Astrocyte of the spinal cord (primary cell): ENCODE results near the gene CCBE1.

Source experiments
- DNase-seq: peaks from one replicate; pipeline ENCODE4 v3.0.0; 2011; ENCODE audit warnings: low read depth, low spot score
- H3K4me3 ChIP-seq: 2 replicates; pipeline ENCODE4 v1.5.1; 2011; ENCODE audit warnings: low read depth, mild to moderate bottlenecking, low read length, moderate library complexity
- in situ Hi-C: cut with HindIII; loops from 2 replicates; pipeline ENCODE4 v1.10.0; 2017; ENCODE audit warnings: low sequenced_read_pairs
- TF ChIP-seq, protein P1 (sequence below): IDR thresholded peaks from 2 replicates; pipeline ENCODE4 v1.5.1; 2012; ENCODE audit warnings: low read depth, mild to moderate bottlenecking, low read length, inconsistent platforms

The CCBE1 gene

DNA sequence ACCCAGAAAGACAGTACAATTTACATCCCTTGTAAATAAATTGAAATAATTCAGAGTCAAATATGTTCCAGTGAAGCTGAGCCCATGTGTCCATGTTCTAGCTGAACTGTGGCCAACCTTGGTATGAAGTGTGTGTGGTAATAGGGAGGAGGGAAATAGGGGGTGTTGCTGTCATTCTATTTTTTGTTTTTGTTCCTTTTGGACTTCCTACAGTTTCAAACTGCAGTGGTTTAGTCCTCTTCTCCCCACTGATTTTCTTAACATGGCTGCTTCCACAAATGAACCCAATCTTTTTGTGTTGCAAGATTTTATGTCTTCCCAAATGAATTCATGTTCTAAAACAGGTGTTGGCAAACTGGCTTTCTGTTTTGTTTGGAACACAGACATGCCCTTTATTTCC is 156.9 kb downstream of the CCBE1 start:
- TF ChIP-seq, protein P1, sequence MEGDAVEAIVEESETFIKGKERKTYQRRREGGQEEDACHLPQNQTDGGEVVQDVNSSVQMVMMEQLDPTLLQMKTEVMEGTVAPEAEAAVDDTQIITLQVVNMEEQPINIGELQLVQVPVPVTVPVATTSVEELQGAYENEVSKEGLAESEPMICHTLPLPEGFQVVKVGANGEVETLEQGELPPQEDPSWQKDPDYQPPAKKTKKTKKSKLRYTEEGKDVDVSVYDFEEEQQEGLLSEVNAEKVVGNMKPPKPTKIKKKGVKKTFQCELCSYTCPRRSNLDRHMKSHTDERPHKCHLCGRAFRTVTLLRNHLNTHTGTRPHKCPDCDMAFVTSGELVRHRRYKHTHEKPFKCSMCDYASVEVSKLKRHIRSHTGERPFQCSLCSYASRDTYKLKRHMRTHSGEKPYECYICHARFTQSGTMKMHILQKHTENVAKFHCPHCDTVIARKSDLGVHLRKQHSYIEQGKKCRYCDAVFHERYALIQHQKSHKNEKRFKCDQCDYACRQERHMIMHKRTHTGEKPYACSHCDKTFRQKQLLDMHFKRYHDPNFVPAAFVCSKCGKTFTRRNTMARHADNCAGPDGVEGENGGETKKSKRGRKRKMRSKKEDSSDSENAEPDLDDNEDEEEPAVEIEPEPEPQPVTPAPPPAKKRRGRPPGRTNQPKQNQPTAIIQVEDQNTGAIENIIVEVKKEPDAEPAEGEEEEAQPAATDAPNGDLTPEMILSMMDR = no peak
- H3K4me3 ChIP-seq = no peak overlapping the region
- in situ Hi-C loops = no loop called here
- DNase-seq = no peak

DNA sequence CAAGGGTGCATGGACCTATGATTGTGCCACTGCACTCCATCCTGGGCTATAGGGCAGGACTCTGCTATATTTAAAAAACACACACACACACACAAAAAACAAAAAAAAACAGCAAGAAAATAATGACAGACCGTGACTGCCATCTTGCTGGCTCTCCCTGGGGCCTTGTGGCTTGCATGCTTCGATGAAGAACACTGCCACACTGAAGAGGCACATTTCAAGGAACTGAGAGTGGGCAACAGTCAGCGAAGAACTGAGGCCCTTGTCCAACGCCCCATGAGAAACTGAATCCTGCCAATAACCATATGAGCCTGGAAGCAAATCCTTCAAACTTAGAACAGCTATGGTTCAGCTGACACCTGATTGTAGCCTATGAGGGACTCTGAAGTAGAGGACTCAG is 158.1 kb downstream of the CCBE1 start:
- TF ChIP-seq, protein P1 = no peak
- in situ Hi-C loops = no loop called here
- no peak overlapping the region for H3K4me3 ChIP-seq
- DNase-seq = no peak

DNA sequence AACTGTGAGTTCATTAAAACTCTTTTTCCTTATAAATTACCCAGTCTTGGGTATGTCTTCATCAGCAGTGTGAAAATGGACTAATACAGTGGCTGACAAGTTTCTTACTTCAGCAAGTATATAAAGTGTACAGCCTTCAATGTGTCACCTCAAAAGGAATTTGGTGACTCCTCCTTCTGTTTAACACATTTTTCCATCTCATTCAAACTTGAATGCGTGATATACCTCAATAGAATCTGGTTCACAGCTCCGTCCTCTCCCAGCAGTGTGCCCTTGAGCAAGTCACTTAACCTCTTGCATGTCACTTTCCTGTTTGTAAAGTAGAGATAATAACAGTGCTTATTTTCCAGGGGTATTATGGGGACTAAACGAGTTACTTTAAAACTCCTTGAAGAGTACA is 159.6 kb downstream of the CCBE1 start:
- in situ Hi-C loops = no loop called here
- TF ChIP-seq, protein P1 = no peak
- no peak overlapping the region for H3K4me3 ChIP-seq
- DNase-seq = no peak

DNA sequence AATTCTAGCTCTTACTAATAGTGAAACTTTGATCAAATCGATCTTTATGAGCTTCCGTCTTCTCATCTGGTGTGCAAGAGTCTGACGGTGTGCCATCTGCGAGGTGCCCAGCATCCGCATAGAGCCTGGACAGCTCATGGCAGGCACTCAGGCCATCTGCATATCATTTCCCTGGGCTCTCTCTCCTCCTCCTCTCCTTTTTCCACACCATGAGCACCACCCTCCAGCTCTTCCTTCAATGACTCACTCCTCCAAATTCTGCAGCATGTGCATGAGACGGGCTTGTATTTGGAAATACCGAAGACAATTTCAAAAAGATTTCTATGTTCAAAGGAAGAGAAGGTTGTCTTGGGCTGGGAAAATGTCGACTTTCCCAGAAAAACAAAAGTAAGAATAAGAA is 161.1 kb downstream of the CCBE1 start:
- no peak for DNase-seq

DNA sequence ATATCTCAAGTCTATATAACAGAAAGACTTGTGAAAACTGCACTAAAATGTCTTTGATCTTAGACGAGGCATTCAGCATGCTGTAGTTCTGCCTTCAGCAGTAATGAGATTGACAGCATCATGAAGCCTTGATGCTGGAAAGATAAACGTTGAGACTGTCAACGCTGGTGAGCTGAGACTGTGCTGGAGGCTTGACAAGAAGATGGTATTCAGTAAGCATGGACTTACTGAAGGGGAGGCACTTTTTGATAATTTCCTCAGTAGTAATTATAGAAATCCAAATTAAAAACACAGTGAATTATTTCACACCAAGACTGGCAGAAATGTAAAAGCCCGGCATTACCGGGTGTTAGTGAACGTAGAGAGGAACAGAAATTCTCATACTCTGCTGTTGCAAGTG is 162.2 kb downstream of the CCBE1 start:
- TF ChIP-seq, protein P1 = no peak
- DNase-seq = no peak
- H3K4me3 ChIP-seq = no peak overlapping the region
- in situ Hi-C loops = no loop called here

More for the DNA sequence above, 161.1 kb downstream of the CCBE1 start:
- TF ChIP-seq, protein P1 = no peak
- in situ Hi-C loops = no loop called here
- H3K4me3 ChIP-seq = no peak overlapping the region

DNA sequence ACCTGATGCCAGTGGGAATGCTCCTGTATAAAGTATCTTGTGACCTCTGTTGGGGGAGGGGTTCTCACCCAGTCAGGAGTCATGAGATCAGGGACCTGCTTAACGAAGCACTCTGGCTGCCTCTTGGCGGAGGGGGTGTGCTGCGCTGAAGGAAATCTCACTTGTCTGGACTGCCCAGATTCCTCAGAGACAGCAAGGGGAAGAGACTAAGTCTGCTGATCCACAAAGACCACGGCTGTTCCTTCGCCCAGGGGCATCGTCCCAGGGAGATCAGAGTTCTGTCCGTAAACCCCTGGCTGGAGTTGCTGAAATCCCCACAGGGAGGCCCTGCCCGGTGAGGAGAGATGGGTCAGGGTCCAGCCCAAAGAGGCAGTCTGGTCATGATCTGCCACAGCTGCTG is 168.4 kb downstream of the CCBE1 start:
- no peak overlapping the region for H3K4me3 ChIP-seq
- TF ChIP-seq, protein P1 = no peak
- in situ Hi-C loops = no loop called here
- no peak for DNase-seq
